ENCODE results near the gene RPL36.

DNA sequence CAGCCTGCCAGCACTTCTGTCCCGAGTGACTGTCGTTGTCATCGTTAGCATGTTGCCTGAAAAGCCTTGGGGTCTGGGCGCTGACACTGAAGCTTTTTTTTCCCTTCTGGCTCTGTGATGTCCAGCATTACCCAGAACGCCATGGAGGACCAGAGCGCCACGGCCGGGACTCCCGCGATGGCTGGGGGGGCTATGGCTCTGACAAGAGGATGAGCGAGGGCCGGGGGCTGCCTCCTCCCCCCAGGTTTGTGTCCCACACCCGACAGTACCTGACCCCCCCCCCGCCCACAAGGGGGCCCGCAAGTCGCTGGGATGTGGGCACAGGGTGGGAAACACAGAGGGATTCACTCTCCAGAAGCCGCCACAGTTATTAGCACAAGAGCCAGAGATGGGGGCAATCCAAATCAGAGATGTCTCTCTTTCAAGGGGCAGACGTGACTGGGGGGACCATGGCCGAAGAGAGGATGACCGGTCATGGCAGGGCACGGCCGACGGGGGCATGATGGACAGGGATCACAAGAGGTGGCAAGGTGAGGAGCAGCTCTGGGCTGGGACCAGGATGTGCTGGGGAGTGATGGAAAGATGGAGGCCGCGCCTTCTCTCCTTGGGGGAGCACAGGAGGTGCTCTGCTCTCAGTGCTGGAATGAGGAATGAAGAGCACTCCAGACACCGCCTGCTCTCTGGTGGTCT is 23.0 kb upstream of the RPL36 start:
- TF ChIP-seq, protein P1, sequence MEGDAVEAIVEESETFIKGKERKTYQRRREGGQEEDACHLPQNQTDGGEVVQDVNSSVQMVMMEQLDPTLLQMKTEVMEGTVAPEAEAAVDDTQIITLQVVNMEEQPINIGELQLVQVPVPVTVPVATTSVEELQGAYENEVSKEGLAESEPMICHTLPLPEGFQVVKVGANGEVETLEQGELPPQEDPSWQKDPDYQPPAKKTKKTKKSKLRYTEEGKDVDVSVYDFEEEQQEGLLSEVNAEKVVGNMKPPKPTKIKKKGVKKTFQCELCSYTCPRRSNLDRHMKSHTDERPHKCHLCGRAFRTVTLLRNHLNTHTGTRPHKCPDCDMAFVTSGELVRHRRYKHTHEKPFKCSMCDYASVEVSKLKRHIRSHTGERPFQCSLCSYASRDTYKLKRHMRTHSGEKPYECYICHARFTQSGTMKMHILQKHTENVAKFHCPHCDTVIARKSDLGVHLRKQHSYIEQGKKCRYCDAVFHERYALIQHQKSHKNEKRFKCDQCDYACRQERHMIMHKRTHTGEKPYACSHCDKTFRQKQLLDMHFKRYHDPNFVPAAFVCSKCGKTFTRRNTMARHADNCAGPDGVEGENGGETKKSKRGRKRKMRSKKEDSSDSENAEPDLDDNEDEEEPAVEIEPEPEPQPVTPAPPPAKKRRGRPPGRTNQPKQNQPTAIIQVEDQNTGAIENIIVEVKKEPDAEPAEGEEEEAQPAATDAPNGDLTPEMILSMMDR (IDR thresholded peaks at IDR 0.05; ENCODE audit: low read depth, low read length, missing input control): no peak
- TF ChIP-seq RAD21 (IDR thresholded peaks at IDR 0.05): no peak
- TF ChIP-seq, protein P2, sequence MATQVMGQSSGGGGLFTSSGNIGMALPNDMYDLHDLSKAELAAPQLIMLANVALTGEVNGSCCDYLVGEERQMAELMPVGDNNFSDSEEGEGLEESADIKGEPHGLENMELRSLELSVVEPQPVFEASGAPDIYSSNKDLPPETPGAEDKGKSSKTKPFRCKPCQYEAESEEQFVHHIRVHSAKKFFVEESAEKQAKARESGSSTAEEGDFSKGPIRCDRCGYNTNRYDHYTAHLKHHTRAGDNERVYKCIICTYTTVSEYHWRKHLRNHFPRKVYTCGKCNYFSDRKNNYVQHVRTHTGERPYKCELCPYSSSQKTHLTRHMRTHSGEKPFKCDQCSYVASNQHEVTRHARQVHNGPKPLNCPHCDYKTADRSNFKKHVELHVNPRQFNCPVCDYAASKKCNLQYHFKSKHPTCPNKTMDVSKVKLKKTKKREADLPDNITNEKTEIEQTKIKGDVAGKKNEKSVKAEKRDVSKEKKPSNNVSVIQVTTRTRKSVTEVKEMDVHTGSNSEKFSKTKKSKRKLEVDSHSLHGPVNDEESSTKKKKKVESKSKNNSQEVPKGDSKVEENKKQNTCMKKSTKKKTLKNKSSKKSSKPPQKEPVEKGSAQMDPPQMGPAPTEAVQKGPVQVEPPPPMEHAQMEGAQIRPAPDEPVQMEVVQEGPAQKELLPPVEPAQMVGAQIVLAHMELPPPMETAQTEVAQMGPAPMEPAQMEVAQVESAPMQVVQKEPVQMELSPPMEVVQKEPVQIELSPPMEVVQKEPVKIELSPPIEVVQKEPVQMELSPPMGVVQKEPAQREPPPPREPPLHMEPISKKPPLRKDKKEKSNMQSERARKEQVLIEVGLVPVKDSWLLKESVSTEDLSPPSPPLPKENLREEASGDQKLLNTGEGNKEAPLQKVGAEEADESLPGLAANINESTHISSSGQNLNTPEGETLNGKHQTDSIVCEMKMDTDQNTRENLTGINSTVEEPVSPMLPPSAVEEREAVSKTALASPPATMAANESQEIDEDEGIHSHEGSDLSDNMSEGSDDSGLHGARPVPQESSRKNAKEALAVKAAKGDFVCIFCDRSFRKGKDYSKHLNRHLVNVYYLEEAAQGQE (IDR thresholded peaks at IDR 0.05): no peak
